ENCODE measurements around the gene ARL15.

- TF ChIP-seq CTCF (IDR thresholded peaks at IDR 0.05) (no peak), POLR2A (IDR thresholded peaks at IDR 0.05) (no peak), EP300 (IDR thresholded peaks at IDR 0.05) (no peak)
Observed at GRCh38 chr5:53893626-53894025, 416.7 kb downstream of the ARL15 start.
